Transverse colon (tissue), 4 donors: ENCODE results near the gene AMIGO1. TPM values are rescaled to one million over a fixed set of nuclear protein-coding genes. Genes with fewer than 3 reads are reported as not detected.

ENCODE experiments used
- DNase-seq: peaks from one replicate; pipeline ENCODE4 v3.0.0-alpha.2; 2019
- H3K27ac ChIP-seq, 4 donors: fragments of 200-600 bp; sonication (generic); 2 replicates each; pipeline ENCODE4 v1.5.1; 2016 to 2018; ENCODE audit warnings: inconsistent platforms in 4 of 4
- H3K27me3 ChIP-seq: fragments of 200-600 bp; sonication (generic); 2 replicates; pipeline ENCODE4 v1.5.1; 2017; ENCODE audit warnings: inconsistent platforms
- H3K36me3 ChIP-seq, 4 donors: fragments of 200-600 bp; sonication (generic); 2 replicates each; pipeline ENCODE4 v1.5.1; 2017 to 2019; ENCODE audit warnings: inconsistent platforms in 4 of 4
- H3K4me1 ChIP-seq, 4 donors: fragments of 200-600 bp; sonication (generic); 2 replicates each; pipeline ENCODE4 v1.5.1; 2017 to 2020; ENCODE audit warnings: inconsistent platforms in 4 of 4
- H3K4me3 ChIP-seq, 4 donors: fragments of 200-600 bp; sonication (generic); 1 replicate in 1 of 4; 2 replicates in 3 of 4; pipeline versions ENCODE4 v1.5.1 to v1.6.1; 2017 to 2019; ENCODE audit warnings: inconsistent platforms in 4 of 4
- H3K9me3 ChIP-seq, 2 donors: fragments of 200-600 bp; sonication (generic); 2 replicates each; pipeline ENCODE4 v1.5.1; 2017 to 2019; ENCODE audit warnings: inconsistent platforms in 2 of 2
- CTCF ChIP-seq, 5 experiments: fragments of 200-600 bp in 3 of 5; fragments of 450-650 bp in 2 of 5; sonication (generic) in 3 of 5; IDR thresholded peaks; 1 replicate in 2 of 5; 2 replicates in 3 of 5; pipeline ENCODE4 v1.5.1; 2016 to 2017; ENCODE audit warnings: antibody characterized with exemption in 5 of 5, inconsistent platforms in 3 of 5, mild to moderate bottlenecking in 2 of 5, moderate library complexity in 1 of 5
- EP300 ChIP-seq: sonication (generic); formaldehyde crosslinking; IDR thresholded peaks from one replicate; pipeline ENCODE4 v1.6.1; 2017; ENCODE audit warnings: antibody characterized with exemption, low read depth
- POLR2A ChIP-seq: fragments of 450-650 bp; IDR thresholded peaks from one replicate; pipeline ENCODE4 v1.6.1; 2016; ENCODE audit warnings: antibody characterized with exemption, mild to moderate bottlenecking, moderate library complexity
- POLR2AphosphoS5 ChIP-seq, 3 donors: sonication (generic); formaldehyde crosslinking; IDR thresholded peaks; one replicate each; pipeline ENCODE4 v1.6.1; 2016; ENCODE audit warnings: antibody characterized with exemption in 3 of 3
- WGBS, 2 donors: methylation state at CpG; one replicate each; pipeline ENCODE4 v1.1.5; 2018; ENCODE audit warnings: low coverage in 1 of 2; 5-methylcytosine and 5-hydroxymethylcytosine counted together
- in situ Hi-C, 4 donors: fragments of 200-750 bp; cut with MboI; loops; one replicate each; pipeline versions ENCODE4 v1.15.0 to v1.15.1; 2017; ENCODE audit warnings: low sequenced_read_pairs in 3 of 4, low pct_ligation_motif_present in 1 of 4, low pct_unique_long_range_greater_than_20kb in 1 of 4
- intact Hi-C: fragments of 100-400 bp; cut with DNase I; formaldehyde crosslinking; loops from one replicate; pipeline ENCODE4 v1.15.1; 2023; ENCODE audit warnings: low total_unique reads
- total RNA-seq, 4 donors: library from RNA; depleted of rRNA; stranded (reverse); fragments of >200 nt; gene quantifications; one replicate each; pipeline ENCODE4 v1.1.0, GENCODE V29; 2016

The AMIGO1 gene
- total RNA-seq, 4 donors from 2014 or later, result 0.60 to 8.1 (median 3.5) TPM

DNA sequence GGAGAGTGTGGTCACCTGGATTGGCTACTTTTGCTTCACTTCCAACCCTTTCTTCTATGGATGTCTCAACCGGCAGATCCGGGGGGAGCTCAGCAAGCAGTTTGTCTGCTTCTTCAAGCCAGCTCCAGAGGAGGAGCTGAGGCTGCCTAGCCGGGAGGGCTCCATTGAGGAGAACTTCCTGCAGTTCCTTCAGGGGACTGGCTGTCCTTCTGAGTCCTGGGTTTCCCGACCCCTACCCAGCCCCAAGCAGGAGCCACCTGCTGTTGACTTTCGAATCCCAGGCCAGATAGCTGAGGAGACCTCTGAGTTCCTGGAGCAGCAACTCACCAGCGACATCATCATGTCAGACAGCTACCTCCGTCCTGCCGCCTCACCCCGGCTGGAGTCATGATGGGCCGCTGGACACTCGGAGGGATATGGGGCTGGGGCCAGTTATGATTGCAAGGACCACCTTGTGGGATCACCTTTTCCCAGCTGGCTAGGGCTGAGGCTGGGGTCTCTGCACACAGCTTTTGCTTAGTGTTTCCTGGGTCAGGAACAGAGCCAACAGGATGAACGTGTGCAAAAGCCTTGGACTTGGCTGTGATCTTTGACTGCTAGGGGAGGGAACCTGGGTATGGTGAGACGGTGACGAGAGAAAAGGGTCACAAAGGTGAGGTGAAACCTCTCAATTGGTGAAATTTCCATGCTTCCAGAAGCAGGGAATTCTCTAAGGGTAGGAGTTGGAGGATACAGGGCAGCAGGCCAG is 34.6 kb upstream of the AMIGO1 start:
- no peaks in the 10 kb centered on the region for H3K9me3 ChIP-seq
- no peaks in the 10 kb centered on the region for H3K27me3 ChIP-seq
- H3K4me3 ChIP-seq, result no peak overlapping the region
- TF ChIP-seq CTCF (IDR thresholded peaks at IDR 0.05) (no peak), POLR2AphosphoS5 (IDR thresholded peaks at IDR 0.05) (no peak), POLR2A (no peak), EP300 (no peak)
- intact Hi-C loops, result no loop called here
- H3K27ac ChIP-seq, result no peak overlapping the region
- no peaks in the 10 kb centered on the region for H3K36me3 ChIP-seq
- DNase-seq, result no peak
- peaks cover 0 to 16% (median 13%) of the 10 kb centered on the region in 4 donors for H3K4me1 ChIP-seq
- in situ Hi-C loops, result loop anchor here (5.0 to 25.0 kb wide), 5 partner anchors 81 to 443 kb away; partner anchors contain the start of gene AHCYL1 (in 4 of the 4)
- WGBS, 2 donors, result 50 to 79% methylated on average over 2 to 14 of the region's 14 CpGs

- in situ Hi-C loops, result loop anchor here (5.0 to 25.0 kb wide), 5 partner anchors 81 to 444 kb away; partner anchors contain the start of gene AHCYL1 (in 4 of the 4)
Observed at GRCh38 chr1:109543283-109543987, 33.9 kb upstream of the AMIGO1 start.

DNA sequence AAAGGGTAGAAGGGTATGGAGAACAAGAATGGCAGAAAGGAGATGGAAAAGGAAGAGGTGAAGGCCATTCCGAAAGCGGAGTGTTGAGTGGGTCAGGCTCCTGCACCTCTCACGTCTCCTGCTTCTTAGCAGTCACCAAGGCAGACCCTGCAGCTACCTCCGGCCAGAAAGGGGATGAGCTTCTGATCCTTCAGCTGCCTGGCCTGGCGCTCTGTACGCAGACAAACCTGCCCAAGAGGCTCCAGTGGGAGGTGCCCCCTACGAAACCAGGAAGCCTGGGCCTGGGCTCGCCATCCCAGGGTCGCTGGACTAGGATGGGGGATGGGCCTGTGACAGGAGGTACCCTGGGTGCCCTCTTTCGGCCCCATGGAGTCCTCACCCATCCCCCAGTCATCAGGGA is 33.1 kb upstream of the AMIGO1 start:
- intact Hi-C loops (no loop called here), in situ Hi-C loops (loop anchor here (5.0 to 25.0 kb wide), 5 partner anchors 82 to 445 kb away; partner anchors contain the start of gene AHCYL1 (in 4 of the 4))
- WGBS, 2 donors, result 84 to 92% methylated on average over 4 to 10 of the region's 10 CpGs

More at GRCh38 chr1:109543283-109543987, 33.9 kb upstream of the AMIGO1 start:
- Histone ChIP-seq H3K27ac (no peak overlapping the region), H3K4me3 (no peak overlapping the region), H3K27me3 (no peaks in the 10 kb centered on the region), H3K36me3 (no peaks in the 10 kb centered on the region), H3K4me1 (peaks cover 0 to 16% (median 13%) of the 10 kb centered on the region in 4 donors), H3K9me3 (no peaks in the 10 kb centered on the region)
- WGBS, 2 donors, result 84% methylated on average over 24 of the region's 24 CpGs; no CpG with 5 or more reads in 1 of the 2 donors
- TF ChIP-seq CTCF (IDR thresholded peaks at IDR 0.05), result no peak
- intact Hi-C loops, result no loop called here
- DNase-seq, result no peak

More for the DNA sequence above, 33.1 kb upstream of the AMIGO1 start:
- Histone ChIP-seq H3K9me3 (no peaks in the 10 kb centered on the region), H3K27me3 (no peaks in the 10 kb centered on the region), H3K4me1 (peaks cover 0 to 15% (median 12%) of the 10 kb centered on the region in 4 donors), H3K4me3 (no peak overlapping the region), H3K36me3 (no peaks in the 10 kb centered on the region), H3K27ac (no peak overlapping the region)
- TF ChIP-seq POLR2AphosphoS5 (IDR thresholded peaks at IDR 0.05), result no peak
- TF ChIP-seq EP300, result no peak
- no peak for TF ChIP-seq POLR2A
- no peak for TF ChIP-seq CTCF (IDR thresholded peaks at IDR 0.05)
- DNase-seq, result no peak
